ENCODE measurements around the gene MACF1. TPM values are rescaled to one million over a fixed set of nuclear protein-coding genes. Genes with fewer than 3 reads are reported as not detected.

Gene MACF1
- total RNA-seq, 4 donors from 2014 or later = 386 to 627 (median 576) TPM

GRCh38 chr1:39398278-39399021 is 194.0 kb downstream of the MACF1 start:
- Histone ChIP-seq H3K4me3 (peak overlapping the region in 2 of 4 donors; percentile 10 to 24), H3K4me1 (peaks cover 48 to 64% (median 63%) of the 10 kb centered on the region in 4 donors), H3K27me3 (no peaks in the 10 kb centered on the region), H3K27ac (replicated peaks in 1 of 4) (peak overlapping the region; percentile 73 to 85 (median 81)), H3K9me3 (no peaks in the 10 kb centered on the region), H3K36me3 (no peaks in the 10 kb centered on the region)
- WGBS = 30% methylated on average over 6 of the region's 6 CpGs
- TF ChIP-seq EP300 (IDR thresholded peaks at IDR 0.05) = no peak
- TF ChIP-seq, protein P1, sequence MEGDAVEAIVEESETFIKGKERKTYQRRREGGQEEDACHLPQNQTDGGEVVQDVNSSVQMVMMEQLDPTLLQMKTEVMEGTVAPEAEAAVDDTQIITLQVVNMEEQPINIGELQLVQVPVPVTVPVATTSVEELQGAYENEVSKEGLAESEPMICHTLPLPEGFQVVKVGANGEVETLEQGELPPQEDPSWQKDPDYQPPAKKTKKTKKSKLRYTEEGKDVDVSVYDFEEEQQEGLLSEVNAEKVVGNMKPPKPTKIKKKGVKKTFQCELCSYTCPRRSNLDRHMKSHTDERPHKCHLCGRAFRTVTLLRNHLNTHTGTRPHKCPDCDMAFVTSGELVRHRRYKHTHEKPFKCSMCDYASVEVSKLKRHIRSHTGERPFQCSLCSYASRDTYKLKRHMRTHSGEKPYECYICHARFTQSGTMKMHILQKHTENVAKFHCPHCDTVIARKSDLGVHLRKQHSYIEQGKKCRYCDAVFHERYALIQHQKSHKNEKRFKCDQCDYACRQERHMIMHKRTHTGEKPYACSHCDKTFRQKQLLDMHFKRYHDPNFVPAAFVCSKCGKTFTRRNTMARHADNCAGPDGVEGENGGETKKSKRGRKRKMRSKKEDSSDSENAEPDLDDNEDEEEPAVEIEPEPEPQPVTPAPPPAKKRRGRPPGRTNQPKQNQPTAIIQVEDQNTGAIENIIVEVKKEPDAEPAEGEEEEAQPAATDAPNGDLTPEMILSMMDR (IDR thresholded peaks at IDR 0.05) = peak in 1 of 3 experiments; percentile 8
- TF ChIP-seq POLR2AphosphoS5 (IDR thresholded peaks at IDR 0.05) = peak; percentile 58 to 62
- intact Hi-C loops (cut with DNase I) = no loop called here
- DNase-seq (ENCODE audit: extremely low spot score) = no peak

GRCh38 chr1:39401106-39401505 is 196.6 kb downstream of the MACF1 start:
- TF ChIP-seq POLR2AphosphoS5 (IDR thresholded peaks at IDR 0.05) = no peak
- TF ChIP-seq, protein P1 (IDR thresholded peaks at IDR 0.05) = no peak
- TF ChIP-seq POLR2A (IDR thresholded peaks at IDR 0.05; ENCODE audit: low read depth) = no peak
- TF ChIP-seq EP300 (IDR thresholded peaks at IDR 0.05) = no peak
- H3K9me3 ChIP-seq = no peaks in the 10 kb centered on the region
- H3K27me3 ChIP-seq = no peaks in the 10 kb centered on the region
- 78% methylated on average over 2 of the region's 2 CpGs for WGBS
- H3K4me3 ChIP-seq = no peak overlapping the region
- H3K36me3 ChIP-seq = no peaks in the 10 kb centered on the region
- peaks cover 39 to 62% (median 58%) of the 10 kb centered on the region in 4 donors for H3K4me1 ChIP-seq
- DNase-seq (ENCODE audit: extremely low spot score) = no peak
- intact Hi-C loops (cut with DNase I) = no loop called here
- H3K27ac ChIP-seq (replicated peaks in 1 of 4) = no peak overlapping the region

DNA sequence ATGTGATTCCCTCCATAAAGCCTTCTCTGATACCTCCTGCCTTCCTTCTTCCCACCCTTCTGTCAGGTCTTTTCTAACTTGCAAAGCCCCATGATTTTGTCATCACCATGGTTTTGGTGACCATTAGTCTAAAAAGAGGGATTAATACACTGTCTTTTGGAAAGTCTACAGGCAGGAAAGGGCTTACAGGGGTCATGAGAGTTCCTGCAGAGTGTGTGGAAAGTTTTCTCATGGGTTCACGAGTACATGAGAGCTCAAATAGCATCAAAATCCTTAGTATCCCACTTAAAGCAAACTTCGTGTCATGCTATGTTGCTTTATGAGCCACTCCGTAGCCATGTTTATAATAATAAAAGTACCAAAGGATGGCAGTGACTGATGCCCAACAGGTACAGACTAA is 200.4 kb downstream of the MACF1 start:
- DNase-seq (ENCODE audit: extremely low spot score) = no peak
- Histone ChIP-seq H3K27me3 (no peaks in the 10 kb centered on the region), H3K27ac (replicated peaks in 1 of 4) (peak overlapping the region; percentile 93 to 97 (median 94)), H3K4me1 (peaks cover 43 to 56% (median 47%) of the 10 kb centered on the region in 4 donors), H3K36me3 (no peaks in the 10 kb centered on the region), H3K4me3 (no peak overlapping the region), H3K9me3 (no peaks in the 10 kb centered on the region)
- 45% methylated on average over 3 of the region's 3 CpGs for WGBS
- TF ChIP-seq POLR2AphosphoS5 (IDR thresholded peaks at IDR 0.05) (no peak), POLR2A (IDR thresholded peaks at IDR 0.05; ENCODE audit: low read depth) (no peak), EP300 (IDR thresholded peaks at IDR 0.05) (no peak)
- TF ChIP-seq, protein P1 (IDR thresholded peaks at IDR 0.05) = no peak
- intact Hi-C loops (cut with DNase I) = no loop called here

DNA sequence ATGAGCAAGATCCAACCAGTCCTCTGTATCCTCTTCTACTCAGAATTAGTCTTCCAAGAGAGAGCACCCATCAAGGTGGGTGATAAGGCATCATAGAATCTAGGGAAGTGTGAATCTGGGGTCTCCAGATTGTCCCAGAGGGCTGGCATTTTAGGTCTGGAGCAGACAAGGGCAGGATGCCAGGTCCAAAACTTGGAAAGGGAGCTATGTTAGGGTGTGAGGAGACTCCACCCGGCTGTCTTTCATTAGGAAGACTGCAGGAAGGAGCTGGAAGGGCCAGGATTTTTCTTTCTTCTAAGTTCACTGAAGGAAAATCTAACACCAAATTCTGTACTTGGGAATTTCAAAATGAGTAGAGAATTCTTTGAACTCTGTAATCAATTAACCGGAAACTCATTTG is 200.9 kb downstream of the MACF1 start:
- H3K4me3 ChIP-seq = no peak overlapping the region
- H3K27me3 ChIP-seq = no peaks in the 10 kb centered on the region
- 62% methylated on average over 2 of the region's 2 CpGs for WGBS
- no peak for DNase-seq (ENCODE audit: extremely low spot score)
- no peaks in the 10 kb centered on the region for H3K9me3 ChIP-seq
- H3K4me1 ChIP-seq = peaks cover 48 to 59% (median 52%) of the 10 kb centered on the region in 4 donors
- intact Hi-C loops (cut with DNase I) = no loop called here
- peak overlapping the region; percentile 93 to 97 (median 94) for H3K27ac ChIP-seq (replicated peaks in 1 of 4)
- TF ChIP-seq EP300 (IDR thresholded peaks at IDR 0.05) (no peak), POLR2AphosphoS5 (IDR thresholded peaks at IDR 0.05) (no peak), POLR2A (IDR thresholded peaks at IDR 0.05; ENCODE audit: low read depth) (no peak)
- TF ChIP-seq, protein P1 (IDR thresholded peaks at IDR 0.05) = no peak
- H3K36me3 ChIP-seq = no peaks in the 10 kb centered on the region

Measured in esophagus muscularis mucosa (tissue), 4 donors.